ENCODE results near the gene PCDH8. TPM values are rescaled to one million over a fixed set of nuclear protein-coding genes. Genes with fewer than 3 reads are reported as not detected.

Gene PCDH8
- total RNA-seq, 6 experiments from 2014 or later, result not detected

GRCh38 chr13:52882785-52883184 lies 34.3 kb upstream of the PCDH8 start:
- Histone ChIP-seq H3K27ac (no peak overlapping the region), H3K4me3 (no peak overlapping the region), H3K27me3 (no peaks in the 10 kb centered on the region), H3K9me3 (no peaks in the 10 kb centered on the region), H3K4me1 (no peaks in the 10 kb centered on the region), H3K36me3 (no peaks in the 10 kb centered on the region)
- DNase-seq, result no peak
- 53% methylated on average over 2 of the region's 2 CpGs for WGBS (ENCODE audit: insufficient coverage, low coverage, low lambda C conversion rate, missing lambda C conversion rate)
- TF ChIP-seq CTCF (IDR thresholded peaks at IDR 0.05) (no peak), POLR2A (IDR thresholded peaks at IDR 0.05) (no peak)
- ATAC-seq, result no peak
- intact Hi-C loops (cut with DNase I), result no loop called here

GRCh38 chr13:52879950-52880741 lies 31.7 kb upstream of the PCDH8 start:
- no peaks in the 10 kb centered on the region for H3K4me1 ChIP-seq
- H3K27me3 ChIP-seq, result no peaks in the 10 kb centered on the region
- intact Hi-C loops (cut with DNase I), result no loop called here
- H3K9me3 ChIP-seq, result no peaks in the 10 kb centered on the region
- 25% methylated on average over 6 of the region's 6 CpGs for WGBS (ENCODE audit: insufficient coverage, low coverage, low lambda C conversion rate, missing lambda C conversion rate)
- no peak for DNase-seq
- TF ChIP-seq CTCF (IDR thresholded peaks at IDR 0.05) (no peak), POLR2A (IDR thresholded peaks at IDR 0.05) (no peak)
- H3K27ac ChIP-seq, result no peak overlapping the region
- H3K36me3 ChIP-seq, result no peaks in the 10 kb centered on the region
- no peak for ATAC-seq
- H3K4me3 ChIP-seq, result no peak overlapping the region

DNA sequence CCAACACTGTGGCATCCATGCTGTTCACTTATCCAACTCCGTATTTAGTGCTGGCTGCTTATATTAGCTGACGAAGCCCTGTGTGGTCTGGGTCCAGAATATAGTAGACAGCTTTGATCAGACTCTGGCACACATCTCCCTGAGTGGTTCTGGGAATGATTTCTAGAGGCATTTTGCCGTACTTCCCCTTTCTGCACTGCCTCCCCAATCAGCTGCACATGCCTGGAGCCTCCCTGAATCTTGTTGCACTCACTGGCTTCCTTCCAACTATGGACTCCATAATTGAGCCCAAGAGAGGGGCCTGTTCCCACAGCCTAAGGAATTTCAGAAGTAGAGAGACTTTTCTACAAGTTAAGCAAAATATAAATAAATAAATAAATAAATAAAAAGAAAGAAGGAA lies 30.4 kb upstream of the PCDH8 start:
- intact Hi-C loops (cut with DNase I), result no loop called here
- no peaks in the 10 kb centered on the region for H3K4me1 ChIP-seq
- DNase-seq, result no peak
- H3K4me3 ChIP-seq, result no peak overlapping the region
- TF ChIP-seq POLR2A (IDR thresholded peaks at IDR 0.05) (no peak), CTCF (IDR thresholded peaks at IDR 0.05) (no peak)
- H3K36me3 ChIP-seq, result no peaks in the 10 kb centered on the region
- 48% methylated on average over 3 of the region's 3 CpGs for WGBS (ENCODE audit: insufficient coverage, low coverage, low lambda C conversion rate, missing lambda C conversion rate)
- no peaks in the 10 kb centered on the region for H3K9me3 ChIP-seq
- no peak overlapping the region for H3K27ac ChIP-seq
- ATAC-seq, result no peak
- no peaks in the 10 kb centered on the region for H3K27me3 ChIP-seq

- WGBS (ENCODE audit: insufficient coverage, low coverage, low lambda C conversion rate, missing lambda C conversion rate), result 44% methylated on average over 3 of the region's 3 CpGs
- ATAC-seq (no peak), DNase-seq (no peak)
- no peak for TF ChIP-seq CTCF (IDR thresholded peaks at IDR 0.05)
- no peak for TF ChIP-seq POLR2A (IDR thresholded peaks at IDR 0.05)
- Histone ChIP-seq H3K9me3 (no peaks in the 10 kb centered on the region), H3K4me1 (no peaks in the 10 kb centered on the region), H3K4me3 (no peak overlapping the region), H3K27ac (no peak overlapping the region), H3K27me3 (no peaks in the 10 kb centered on the region), H3K36me3 (no peaks in the 10 kb centered on the region)
- intact Hi-C loops (cut with DNase I), result no loop called here
These were observed 21.7 kb upstream of the PCDH8 start for GRCh38 chr13:52870143-52870542.

All from right lobe of liver (tissue), 6 donors.